ENCODE data around the gene KHK. TPM values are rescaled to one million over a fixed set of nuclear protein-coding genes. Genes with fewer than 3 reads are reported as not detected.
"Not testable (repeated sequence)": the region's sequence is repeated elsewhere in the genome, so short reads cannot be mapped to it uniquely, and the experiment has no call there.

The KHK gene
- total RNA-seq, 1 donor from 2014 or later, result 6.2 TPM

DNA sequence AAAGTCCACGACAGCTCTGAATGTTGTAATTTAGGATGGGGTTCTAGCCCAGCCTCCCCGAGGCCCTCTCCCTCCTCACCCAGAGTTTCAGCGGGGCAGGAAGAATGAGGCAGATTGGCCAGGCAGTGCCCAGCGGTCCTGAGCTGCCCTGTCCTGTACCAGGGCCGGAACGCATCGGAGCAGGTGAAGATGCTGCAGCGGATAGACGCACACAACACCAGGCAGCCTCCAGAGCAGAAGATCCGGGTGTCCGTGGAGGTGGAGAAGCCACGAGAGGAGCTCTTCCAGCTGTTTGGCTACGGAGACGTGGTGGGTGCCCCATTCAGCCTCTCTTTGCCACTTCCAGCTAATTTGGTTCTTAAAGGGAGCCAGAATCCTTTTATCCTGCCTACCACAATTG, 10.8 kb downstream of the KHK start:
- DNase-seq, result no peak

DNA sequence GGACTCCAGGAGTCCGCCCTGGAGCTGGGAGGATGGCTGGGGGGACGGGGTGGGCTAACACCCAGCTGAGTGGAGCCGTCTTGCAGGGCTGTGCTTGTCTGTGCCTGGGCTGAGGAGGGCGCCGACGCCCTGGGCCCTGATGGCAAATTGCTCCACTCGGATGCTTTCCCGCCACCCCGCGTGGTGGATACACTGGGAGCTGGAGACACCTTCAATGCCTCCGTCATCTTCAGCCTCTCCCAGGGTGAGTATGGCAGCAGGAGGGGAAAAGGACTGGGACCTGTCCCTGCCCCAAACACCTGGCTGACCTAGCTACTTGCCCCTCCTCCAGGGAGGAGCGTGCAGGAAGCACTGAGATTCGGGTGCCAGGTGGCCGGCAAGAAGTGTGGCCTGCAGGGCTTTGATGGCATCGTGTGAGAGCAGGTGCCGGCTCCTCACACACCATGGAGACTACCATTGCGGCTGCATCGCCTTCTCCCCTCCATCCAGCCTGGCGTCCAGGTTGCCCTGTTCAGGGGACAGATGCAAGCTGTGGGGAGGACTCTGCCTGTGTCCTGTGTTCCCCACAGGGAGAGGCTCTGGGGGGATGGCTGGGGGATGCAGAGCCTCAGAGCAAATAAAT, 12.9 kb downstream of the KHK start:
- no peak for DNase-seq

DNA sequence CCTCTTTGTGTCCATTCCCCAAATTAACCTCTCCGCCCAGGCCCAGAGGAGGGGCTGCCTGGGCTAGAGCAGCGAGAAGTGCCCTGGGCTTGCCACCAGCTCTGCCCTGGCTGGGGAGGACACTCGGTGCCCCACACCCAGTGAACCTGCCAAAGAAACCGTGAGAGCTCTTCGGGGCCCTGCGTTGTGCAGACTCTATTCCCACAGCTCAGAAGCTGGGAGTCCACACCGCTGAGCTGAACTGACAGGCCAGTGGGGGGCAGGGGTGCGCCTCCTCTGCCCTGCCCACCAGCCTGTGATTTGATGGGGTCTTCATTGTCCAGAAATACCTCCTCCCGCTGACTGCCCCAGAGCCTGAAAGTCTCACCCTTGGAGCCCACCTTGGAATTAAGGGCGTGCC, 13.5 kb downstream of the KHK start:
- DNase-seq, result no peak

DNA sequence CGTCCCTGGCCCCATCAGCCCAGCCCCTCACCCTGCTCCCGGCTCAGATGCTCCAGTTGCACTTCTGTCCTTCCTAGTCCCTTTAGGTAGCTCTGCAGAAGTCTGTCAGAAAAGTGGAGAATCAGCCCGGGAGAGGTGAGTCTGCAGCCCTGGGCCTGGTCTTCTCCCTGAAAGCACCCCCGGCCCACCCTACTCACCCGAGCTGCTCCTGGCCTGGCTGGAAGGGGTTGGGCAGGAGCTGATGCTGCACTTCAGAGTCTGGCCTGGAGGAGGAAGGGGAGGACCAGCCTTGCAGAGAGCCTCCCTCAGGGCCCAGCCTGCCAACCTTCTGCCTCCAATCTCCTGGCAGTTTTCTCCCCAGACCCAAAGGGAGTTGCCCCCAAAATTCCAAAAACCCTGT, 15.8 kb downstream of the KHK start:
- no peak for DNase-seq

DNA sequence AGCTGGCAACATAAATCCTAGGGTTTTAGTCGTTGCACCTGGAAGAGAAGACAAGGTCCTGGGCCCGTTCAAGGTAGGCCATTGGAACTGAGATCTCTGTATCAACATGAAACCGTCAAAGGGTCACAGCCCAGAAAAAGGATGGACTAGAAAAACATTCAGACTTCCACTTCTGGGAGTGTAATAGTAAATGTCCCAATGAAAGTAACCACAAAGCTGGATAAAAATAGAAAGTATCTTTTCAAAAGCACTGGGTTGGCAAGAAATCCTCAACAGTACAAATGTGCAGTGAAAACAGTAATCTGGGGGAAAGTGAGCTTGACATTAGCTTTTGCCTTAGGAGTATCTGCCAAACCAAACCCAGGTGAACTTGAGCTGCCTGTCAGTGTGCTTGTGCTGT, 19.4 kb downstream of the KHK start:
- DNase-seq, result no peak

DNA sequence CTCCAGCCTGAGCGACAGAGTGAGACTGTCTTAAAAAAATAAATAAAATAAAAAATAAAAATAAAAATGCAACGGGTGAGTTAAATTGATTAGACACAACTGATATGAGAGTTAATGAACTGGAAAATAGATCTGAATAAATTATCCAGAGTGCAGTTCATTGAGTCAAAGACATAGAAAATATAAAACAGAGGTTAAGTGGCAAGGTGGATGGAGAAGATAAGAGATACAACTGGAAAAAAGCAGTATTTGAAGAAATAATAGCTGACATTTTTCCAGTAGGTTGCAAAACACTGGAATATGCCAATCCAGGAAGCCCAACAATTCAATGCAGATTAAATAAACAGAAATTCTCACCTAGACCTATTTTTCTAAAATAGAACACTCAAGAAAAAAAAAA, 21.6 kb downstream of the KHK start:
- DNase-seq, result no peak

DNA sequence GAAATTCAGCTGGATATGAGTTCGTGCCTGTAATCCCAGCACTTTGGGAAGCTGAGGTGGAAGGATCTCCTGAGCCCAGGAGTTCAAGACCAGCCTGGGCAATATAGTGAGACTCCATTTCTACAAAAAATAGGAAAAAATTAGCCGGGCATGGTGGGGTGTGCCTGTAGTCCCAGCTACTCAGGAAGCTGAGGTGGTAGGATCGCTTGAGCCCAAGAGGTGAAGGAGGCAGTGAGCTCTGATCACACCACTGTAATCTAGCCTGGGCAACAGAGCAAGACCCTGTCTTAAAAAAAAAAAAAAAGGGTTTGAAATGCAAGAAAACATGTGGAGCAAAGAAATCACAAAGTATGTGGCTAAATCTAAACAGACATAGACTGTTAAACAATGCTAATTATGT, 22.5 kb downstream of the KHK start:
- DNase-seq, result no peak

DNA sequence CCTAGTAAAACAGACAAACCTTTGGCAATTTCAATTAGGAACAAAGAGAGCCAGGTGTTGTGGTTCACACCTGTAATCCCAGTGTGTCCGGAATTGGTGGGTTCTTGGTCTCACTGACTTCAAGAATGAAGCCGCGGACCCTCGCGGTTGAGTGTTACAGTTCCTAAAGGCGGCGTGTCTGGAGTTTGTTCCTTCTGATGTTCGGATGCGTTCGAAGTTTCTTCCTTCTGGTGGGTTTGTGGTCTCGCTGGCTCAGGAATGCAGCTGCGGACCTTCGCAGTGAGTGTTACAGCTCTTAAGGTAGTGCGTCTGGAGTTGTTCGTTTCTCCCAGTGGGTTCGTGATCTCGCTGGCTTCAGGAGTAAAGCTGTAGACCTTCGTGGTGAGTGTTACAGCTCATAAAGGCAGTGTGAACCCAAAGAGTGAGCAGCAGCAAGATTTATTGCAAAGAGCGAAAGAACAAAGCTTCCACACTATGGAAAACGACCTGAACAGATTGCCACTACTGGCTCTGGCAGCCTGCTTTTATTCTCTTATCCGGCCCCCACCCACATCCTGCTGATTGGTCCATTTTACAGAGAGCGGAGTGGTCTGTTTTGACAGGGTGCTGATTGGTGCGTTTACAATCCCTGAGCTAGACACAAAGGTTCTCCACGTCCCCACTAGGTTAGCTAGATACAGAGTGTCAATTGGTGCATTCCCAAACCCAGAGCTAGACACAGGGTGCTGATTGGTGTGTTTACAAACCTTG, 24.2 kb downstream of the KHK start:
- not testable (repeated sequence) for DNase-seq

DNA sequence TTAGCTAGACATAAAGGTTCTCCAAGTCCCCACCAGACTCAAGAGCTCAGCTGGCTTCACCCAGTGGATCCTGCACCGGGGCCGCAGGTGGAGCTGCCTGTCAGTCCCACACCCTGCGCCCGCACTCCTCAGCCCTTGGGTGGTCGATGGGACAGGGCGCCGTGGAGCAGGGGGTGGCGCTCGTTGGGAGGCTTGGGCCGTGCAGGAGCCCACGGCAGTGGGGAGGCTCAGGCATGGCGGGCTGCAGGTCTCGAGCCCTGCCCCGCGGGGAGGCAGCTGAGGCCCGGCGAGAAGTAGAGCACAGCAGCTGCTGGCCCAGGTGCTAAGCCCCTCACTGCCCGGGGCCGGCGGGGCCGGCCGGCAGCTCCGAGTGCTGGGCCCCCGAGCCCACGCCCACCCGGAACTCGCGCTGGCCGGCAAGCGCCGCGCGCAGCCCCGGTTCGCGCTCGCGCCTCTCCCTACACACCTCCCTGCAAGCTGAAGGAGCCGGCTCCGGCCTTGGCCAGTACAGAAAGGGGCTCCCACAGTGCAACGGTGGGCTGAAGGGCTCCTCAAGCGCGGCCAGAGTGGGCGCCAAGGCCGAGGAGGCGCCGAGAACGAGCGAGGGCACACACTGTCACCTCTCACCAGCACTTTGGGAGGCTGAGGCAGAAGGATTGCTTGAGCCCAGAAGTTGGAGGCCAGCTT, 25.0 kb downstream of the KHK start:
- DNase-seq, result not testable (repeated sequence)

DNA sequence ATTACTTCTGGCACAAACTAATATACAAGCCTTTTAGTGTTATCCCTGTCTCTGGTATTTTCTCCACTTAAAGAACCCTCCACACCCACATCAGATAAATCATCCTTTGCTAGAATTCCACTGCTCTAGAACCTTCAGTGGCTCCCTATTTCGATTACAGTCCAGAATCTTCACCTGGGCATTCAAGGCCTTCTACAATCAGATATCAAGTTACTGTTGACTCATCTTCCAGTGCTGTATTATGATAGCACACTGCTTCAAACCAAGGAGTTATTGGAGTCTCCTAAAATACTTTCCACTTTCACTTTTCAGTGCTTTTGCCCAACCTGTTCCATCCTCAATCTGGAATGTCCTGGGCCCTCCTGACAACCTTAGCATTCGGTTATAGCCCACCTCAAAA, 28.9 kb downstream of the KHK start:
- DNase-seq, result no peak

DNA sequence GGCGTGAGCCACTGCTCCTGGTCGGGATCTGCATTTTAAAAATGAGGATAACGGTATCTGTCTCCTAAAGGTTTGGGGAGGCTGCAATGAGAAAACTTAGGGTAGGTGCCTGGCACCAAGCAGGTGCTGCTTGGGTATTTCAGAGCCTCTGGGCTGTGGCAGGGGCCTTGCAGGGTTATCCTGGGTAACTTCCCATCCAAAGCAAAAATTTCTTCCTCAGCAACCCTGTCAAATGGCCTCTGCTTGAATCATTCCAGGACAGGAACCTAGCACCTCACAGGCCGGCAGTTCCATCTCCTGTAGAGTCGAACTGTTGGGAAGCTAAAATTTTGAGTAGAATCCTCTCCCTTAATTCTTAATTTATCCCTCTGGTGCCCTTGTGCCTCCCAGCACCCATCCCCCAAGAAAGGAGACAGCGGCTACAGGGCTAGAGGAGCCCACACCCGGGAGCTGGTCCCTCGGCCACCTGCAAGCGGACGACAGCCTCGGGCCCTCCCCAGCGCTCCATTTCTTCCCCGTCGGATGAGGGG, 31.5 kb downstream of the KHK start:
- no peak for DNase-seq

DNA sequence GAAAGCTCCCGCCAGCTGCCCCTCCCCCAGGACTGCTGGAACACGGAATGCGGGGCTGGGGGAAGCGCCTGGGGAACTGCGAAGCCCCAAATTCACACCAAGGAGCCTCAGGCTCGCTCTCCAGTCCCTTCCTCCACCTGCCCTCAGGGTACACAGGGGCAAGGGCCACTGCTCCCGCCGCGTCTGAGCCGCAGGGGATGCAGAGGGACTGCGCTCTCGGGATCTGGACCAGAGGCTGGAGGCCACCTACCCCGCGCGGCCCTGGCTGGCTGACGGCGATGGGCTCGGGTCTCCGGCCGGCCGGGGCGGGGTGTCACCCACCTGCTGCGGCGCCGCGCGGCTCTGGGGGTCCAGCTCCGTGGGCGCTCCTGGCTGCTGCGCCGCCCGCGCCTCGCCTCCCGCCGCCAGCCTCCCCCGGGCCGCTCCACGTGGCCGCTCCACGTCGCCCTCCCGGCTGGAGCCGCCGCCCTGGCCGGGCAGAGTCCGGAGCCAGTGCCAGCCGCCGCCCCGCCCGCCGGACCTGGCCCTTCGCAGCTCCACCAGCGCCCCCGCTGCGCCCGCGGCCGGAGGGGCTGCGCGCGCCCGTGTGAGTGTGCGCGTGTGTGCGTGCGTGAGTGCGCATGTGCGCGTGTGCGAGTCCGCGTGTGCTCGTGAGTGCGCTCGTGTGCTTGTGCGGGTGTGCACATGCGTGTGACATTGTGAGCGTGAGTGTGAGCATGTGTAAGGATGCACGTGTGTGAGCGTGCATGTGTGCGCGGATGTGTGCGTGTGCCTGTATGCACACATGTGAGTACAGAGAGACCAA, 32.2 kb downstream of the KHK start, which contains the start of gene CGREF1:
CGREF1 (minus strand) TSS at position 604 of the 805 bp plus-strand sequence. CDS start 14,762 bp downstream, outside the sequence.
- no peak for DNase-seq

DNA sequence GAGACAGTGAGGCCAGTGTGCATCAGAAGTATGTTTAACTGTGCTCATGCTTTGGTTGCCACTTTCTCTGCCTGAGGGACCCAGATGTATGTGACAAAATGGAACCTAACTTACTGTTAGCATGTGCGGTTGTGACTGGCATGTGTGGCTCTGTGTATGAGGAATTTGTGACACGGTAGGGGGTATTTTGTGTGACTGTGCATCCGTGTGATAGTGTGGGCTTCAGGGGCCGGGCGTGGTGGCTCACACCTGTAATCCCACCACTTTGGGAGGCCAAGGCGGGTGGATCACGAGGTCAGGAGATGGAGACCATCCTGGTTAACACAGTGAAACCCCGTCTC, 32.7 kb downstream of the KHK start:
- not testable (repeated sequence) for DNase-seq

DNA sequence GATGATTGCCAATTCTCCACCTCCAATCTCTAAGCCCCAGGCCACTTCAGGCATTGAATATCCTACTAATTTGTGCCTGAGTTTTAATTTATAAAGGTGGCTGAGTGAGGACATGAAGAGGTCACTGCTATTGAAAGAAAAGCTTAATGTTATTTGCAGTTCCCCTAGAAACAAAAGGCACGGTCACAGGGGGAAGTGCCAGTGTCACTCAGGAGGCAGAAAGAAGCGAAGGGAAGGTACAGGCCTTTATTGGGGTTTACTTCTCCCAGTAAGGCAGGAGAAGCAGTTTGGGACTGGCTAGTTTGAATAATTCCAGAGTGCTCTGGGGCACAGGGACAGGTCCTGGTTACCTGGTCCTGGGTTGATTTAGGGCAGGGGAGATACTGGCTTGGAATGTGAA, 35.3 kb downstream of the KHK start:
- no peak for DNase-seq

DNA sequence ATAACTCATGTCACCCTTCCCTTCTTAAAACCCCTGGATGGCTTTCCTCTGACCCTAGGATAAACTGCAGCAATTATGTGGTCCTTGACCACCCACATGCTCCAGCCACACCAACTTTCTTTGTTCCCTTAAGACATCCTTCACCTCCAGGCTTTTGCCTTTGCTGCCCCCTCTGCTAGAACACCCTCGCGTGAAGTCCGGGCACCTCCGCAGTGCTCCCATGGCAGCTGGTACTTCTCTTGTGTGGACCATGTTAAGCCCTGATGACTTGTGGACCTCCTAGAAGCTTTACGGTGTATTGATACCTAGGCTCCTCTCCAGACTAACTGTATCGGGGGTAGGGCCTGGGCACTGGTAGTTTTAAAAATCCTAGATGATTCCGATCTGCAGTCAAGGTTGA, 36.2 kb downstream of the KHK start:
- no peak for DNase-seq

DNA sequence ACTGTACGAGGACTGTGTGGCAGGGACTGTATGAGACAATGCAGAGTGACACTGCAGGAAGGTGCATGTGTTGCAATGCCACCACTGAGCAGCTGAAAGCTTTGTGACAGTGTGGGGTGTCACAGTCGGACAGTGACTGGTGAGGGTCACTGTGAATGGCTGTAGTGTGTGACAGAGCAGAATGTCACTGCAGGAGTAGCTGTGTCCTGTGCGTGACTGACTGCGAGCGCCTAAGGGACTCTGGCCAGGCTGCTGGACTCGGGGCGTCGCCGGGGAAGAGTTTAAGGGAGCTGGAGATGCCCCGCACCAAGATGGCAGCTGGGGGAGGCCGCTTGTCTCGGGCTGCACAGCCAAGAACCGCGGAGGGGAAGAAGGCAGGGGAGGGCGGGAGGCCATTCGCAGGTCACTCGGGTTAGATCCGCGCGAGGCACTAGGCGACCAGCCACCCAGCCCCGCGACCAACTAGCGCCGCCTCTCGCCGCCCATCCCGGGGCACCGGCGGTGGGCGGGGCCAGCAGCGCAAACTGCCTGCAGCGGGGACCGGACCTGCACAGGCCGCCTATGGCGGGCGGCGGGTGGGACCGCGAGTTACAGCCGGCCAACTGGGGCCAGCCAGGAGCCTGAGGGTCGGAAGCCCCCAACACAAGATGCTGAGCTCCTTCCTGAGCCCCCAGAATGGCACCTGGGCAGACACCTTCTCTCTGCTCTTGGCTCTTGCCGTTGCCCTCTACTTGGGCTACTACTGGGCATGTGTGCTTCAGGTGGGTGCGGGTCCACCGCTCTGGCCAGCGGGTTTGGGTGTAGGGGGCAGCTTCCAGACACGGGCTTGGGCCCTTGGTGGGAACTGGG, 37.0 kb downstream of the KHK start, which contains the start of gene ABHD1:
ABHD1 (plus strand) TSS at position 514 of the 849 bp plus-strand sequence; CDS start at position 648, 134 bp downstream.
- peak; percentile 67 for DNase-seq

DNA sequence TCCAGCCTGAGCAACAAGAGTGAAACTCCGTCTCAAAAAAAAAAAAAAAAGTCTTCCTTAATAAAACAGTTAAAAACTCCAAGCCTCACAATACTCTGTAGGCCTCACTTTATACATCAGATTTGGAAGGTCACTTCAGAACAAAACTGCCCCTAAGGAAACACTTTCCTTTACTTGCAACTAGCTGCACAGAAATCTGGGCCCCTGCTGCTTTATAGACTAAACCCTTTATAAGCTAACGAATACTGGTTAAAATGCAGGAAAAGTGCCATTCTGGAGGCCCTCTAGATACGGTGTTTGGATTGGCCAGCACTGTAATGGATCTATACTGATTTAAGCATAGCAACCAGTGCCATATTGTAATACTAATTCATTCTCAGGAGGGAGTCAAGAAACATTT, 38.5 kb downstream of the KHK start:
- no peak for DNase-seq

DNA sequence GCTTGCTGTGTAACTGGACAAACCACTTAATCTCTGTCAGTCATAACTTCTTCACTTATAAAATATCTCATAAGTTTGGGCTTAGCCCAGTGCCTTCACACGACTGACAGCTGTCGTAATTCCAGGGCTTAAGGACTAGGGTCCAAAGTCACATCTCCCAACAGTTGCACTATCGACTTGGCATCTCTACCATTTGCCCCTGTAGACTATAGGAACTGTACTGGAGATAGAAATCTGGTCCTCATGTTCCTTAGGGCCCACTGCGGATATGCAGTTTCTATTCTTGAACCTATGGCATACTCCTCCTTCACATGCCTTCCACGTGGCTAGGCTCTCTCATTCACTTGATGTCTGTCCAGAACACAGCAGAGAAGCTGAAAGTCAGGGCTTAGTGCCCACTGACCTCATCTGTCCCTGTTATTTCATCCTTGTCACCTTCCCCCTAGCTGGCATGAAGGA, 39.7 kb downstream of the KHK start:
- no peak for DNase-seq

DNA sequence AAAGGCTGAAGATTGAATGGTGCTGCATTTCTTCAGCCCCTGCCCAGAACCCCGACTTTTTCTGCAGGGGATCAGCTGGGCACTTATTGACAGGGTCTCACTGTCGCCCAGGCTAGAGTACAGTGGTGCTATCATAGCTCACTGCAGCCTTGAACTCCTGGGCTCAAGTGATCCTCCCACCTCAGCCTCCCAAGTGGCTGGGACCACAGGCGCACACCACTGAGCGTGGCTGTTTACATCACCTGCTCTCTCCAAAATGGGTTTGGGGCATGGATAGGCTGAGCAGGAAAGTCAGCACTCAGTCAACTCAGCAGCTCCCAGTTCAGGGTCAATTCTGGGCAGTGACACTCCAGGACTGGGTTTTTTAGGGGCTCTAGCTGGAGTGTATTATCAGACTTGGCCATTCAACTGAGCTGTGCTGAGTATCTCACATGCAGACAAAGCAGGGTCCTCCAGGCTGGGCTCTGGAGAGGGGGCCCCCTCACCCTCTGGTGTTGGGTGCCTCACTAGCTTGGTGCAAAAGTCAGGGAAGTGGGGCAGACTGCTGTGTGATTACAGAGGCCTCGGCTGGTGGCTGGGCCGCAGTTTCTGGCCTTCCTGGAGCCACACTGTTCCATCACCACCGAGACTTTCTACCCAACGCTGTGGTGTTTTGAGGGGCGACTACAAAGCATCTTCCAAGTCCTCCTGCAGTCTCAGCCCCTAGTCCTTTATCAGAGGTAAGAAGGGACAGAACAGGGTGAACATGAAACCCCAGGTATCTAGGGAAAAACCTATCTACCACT, 41.5 kb downstream of the KHK start:
- no peak for DNase-seq
